Activated T-helper 1 cell treated with anti-CD3 and anti-CD28 coated beads, Interleukin-12 subunit alpha, Interleukin-12 subunit beta, Interleukin-2, Interleukin-4 antibody, amounts not matched to agents 30 ng/mL and 10 ng/mL and 1 ng/mL, durations not matched to agents 14 hours and 24 hours and 36 hours (primary cell): ENCODE results near the gene DCAF6. TPM values are rescaled to one million over a fixed set of nuclear protein-coding genes. Genes with fewer than 3 reads are reported as not detected.

Experiments
- DNase-seq: peaks from one replicate; pipeline ENCODE4 v3.0.0; 2021; ENCODE audit warnings: low spot score
- H3K27ac Mint-ChIP-seq: one replicate; pipeline ENCODE4 v1.8.0; 2021; ENCODE audit warnings: mild to moderate bottlenecking, mixed read lengths
- H3K27me3 Mint-ChIP-seq: one replicate; pipeline ENCODE4 v1.8.0; 2022; ENCODE audit warnings: mild to moderate bottlenecking, moderate library complexity, mixed read lengths; ENCODE audit not compliant: insufficient read depth
- H3K36me3 Mint-ChIP-seq: one replicate; pipeline ENCODE4 v1.8.0; 2021; ENCODE audit warnings: low read depth, mixed read lengths
- H3K4me1 Mint-ChIP-seq: one replicate; pipeline ENCODE4 v1.8.0; 2021; ENCODE audit warnings: low read depth, mixed read lengths
- H3K4me3 Mint-ChIP-seq: one replicate; pipeline ENCODE4 v1.8.0; 2021; ENCODE audit warnings: mild to moderate bottlenecking, moderate library complexity, mixed read lengths
- H3K9me3 Mint-ChIP-seq: one replicate; pipeline ENCODE4 v1.8.0; 2021; ENCODE audit warnings: mixed read lengths
- intact Hi-C: fragments of 100-400 bp; cut with micrococcal nuclease; formaldehyde crosslinking; loops from one replicate; pipeline ENCODE4 v1.15.1; 2024
- total RNA-seq: library from RNA; stranded (reverse); gene quantifications from 2 replicates; pipeline ENCODE4 v1.2.3, GENCODE V29; 2022

DCAF6 gene
- total RNA-seq, 1 donor from 2014 or later = 20.9 TPM

- Mint-ChIP-seq H3K36me3 (no peaks in the 10 kb centered on the region), H3K4me1 (no peaks in the 10 kb centered on the region), H3K4me3 (no peak overlapping the region), H3K27me3 (peaks cover 2% of the 10 kb centered on the region), H3K27ac (no peak overlapping the region), H3K9me3 (no peaks in the 10 kb centered on the region)
- DNase-seq = no peak
- intact Hi-C loops = no loop called here
Observed at GRCh38 chr1:168096296-168097165, 160.0 kb downstream of the DCAF6 start.

DNA sequence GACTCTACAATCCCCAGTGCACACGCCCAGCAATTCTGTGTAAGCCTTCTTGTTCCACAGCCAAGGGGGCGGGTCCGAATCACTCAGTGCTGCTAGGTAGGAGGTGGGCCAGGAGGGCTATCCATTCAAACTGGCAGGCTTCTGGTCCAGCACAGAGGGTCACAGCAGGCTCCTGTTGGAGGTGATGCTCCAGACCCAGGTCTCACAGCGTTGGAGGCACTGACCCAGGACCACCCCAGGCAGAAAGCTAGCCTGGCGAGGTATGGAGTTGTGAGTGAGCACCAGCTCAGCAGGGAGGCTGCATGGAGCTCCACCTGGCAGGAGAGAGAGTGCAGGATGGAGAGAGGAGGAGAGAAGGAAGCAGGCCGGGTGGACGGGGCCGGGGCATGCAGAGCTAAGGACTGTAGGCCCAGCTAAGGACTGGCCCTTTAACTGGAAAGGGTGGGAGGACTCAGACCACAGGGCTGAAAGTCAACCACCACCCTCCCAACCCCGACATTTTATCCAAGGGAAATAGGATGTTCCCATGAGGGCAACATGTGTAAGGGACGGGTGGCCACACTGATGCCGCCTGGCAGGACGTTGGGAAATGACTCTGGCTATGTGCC, 161.5 kb downstream of the DCAF6 start:
- intact Hi-C loops = no loop called here
- DNase-seq = no peak

DNA sequence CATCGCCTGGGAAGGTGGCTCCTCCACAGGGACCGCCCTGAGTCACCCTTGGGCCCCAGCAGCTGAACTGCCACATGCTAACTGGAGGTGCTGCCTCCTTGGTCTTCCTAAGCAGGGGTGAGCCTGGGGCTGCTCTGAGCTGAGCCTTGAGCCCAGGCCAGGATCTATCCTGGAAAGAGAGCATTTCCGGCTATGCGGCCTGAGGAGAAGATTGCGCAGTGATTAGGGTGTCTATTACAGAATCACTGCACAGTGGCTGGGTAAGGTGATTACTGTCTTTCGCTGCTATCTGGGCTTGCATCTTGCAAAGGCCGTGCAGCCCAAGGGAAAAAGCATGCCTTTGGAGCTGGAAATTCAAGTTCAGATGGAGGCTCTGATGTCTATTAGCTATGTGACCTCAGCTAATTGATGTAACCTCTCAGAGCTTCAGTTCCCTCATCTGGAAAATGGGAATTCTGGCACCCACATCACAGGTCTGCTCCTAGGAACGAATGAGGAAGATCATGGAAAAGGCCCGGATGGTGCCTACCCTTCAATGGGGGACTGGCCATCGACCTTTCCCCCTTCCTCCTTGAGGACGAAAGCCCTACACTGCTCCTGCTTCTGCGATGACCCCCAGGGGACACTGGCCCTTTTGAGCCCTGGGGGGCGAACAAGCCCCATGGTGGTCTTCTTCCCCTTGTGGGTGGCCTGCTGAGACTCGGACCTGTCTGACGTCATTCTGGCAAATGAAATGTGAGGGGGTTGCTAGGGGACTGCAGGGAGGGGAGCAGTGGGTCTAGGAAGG, 162.2 kb downstream of the DCAF6 start:
- no peak overlapping the region for H3K27ac Mint-ChIP-seq
- H3K9me3 Mint-ChIP-seq = no peaks in the 10 kb centered on the region
- H3K27me3 Mint-ChIP-seq = no peaks in the 10 kb centered on the region
- no peak overlapping the region for H3K4me3 Mint-ChIP-seq
- H3K4me1 Mint-ChIP-seq = no peaks in the 10 kb centered on the region
- intact Hi-C loops = no loop called here
- H3K36me3 Mint-ChIP-seq = no peaks in the 10 kb centered on the region
- no peak for DNase-seq

More for the DNA sequence above, 161.5 kb downstream of the DCAF6 start:
- Mint-ChIP-seq H3K27me3 (no peaks in the 10 kb centered on the region), H3K4me3 (no peak overlapping the region), H3K27ac (no peak overlapping the region), H3K4me1 (no peaks in the 10 kb centered on the region), H3K36me3 (no peaks in the 10 kb centered on the region), H3K9me3 (no peaks in the 10 kb centered on the region)

GRCh38 chr1:168099337-168099801, 162.9 kb downstream of the DCAF6 start:
- no peak overlapping the region for H3K27ac Mint-ChIP-seq
- H3K27me3 Mint-ChIP-seq = peaks cover under 1% of the 10 kb centered on the region
- no peaks in the 10 kb centered on the region for H3K9me3 Mint-ChIP-seq
- no peak for DNase-seq
- no peak overlapping the region for H3K4me3 Mint-ChIP-seq
- H3K36me3 Mint-ChIP-seq = no peaks in the 10 kb centered on the region
- intact Hi-C loops = no loop called here
- no peaks in the 10 kb centered on the region for H3K4me1 Mint-ChIP-seq

DNA sequence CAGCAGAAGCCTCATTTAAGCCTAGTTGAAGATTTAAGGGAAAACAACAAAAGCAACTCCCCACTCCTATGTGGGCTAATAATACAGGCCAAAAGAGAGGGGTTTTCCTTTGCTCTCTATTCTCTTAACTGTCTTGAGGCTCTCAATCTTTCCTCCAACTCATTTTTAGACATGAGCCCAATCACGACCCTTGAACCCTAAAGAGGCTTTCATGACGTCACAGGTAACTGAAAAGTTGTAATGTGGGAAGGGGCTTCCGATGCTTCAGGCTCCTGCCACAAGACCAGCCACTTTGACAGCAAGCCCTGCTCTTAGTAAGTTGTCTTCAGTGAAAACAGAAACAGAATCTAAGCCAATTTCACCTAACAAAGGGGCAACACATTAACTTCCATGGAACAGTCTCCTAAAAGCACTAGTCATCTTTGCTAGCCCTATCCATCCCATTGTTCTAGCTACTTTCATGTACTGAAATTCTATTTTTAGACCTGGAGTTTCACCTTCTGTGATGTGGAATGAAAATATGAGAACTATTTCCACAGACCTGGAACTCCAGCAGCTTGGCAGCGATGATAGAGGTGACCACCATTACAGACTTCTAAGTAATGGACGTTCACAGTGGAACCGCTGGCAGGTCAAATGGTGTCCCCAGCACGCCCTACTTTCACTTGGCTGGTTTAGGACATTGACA, 164.0 kb downstream of the DCAF6 start:
- DNase-seq = no peak
- H3K9me3 Mint-ChIP-seq = no peaks in the 10 kb centered on the region

GRCh38 chr1:168101336-168101735, 164.9 kb downstream of the DCAF6 start:
- Mint-ChIP-seq H3K4me3 (no peak overlapping the region), H3K27ac (no peak overlapping the region)

More for the DNA sequence above, 164.0 kb downstream of the DCAF6 start:
- H3K4me1 Mint-ChIP-seq = no peaks in the 10 kb centered on the region
- no peak overlapping the region for H3K4me3 Mint-ChIP-seq
- no peaks in the 10 kb centered on the region for H3K36me3 Mint-ChIP-seq
- H3K27ac Mint-ChIP-seq = no peak overlapping the region
- intact Hi-C loops = no loop called here
- H3K27me3 Mint-ChIP-seq = peaks cover 3% of the 10 kb centered on the region

GRCh38 chr1:168102487-168102886, 166.0 kb downstream of the DCAF6 start:
- Mint-ChIP-seq H3K36me3 (no peaks in the 10 kb centered on the region), H3K27me3 (peaks cover 5% of the 10 kb centered on the region), H3K9me3 (no peaks in the 10 kb centered on the region), H3K27ac (no peak overlapping the region), H3K4me3 (no peak overlapping the region), H3K4me1 (no peaks in the 10 kb centered on the region)
- DNase-seq = no peak
- intact Hi-C loops = no loop called here

More at GRCh38 chr1:168101336-168101735, 164.9 kb downstream of the DCAF6 start:
- Mint-ChIP-seq H3K4me1 (no peaks in the 10 kb centered on the region), H3K36me3 (no peaks in the 10 kb centered on the region), H3K27me3 (peaks cover 3% of the 10 kb centered on the region), H3K9me3 (no peaks in the 10 kb centered on the region)
- intact Hi-C loops = no loop called here
- no peak for DNase-seq

DNA sequence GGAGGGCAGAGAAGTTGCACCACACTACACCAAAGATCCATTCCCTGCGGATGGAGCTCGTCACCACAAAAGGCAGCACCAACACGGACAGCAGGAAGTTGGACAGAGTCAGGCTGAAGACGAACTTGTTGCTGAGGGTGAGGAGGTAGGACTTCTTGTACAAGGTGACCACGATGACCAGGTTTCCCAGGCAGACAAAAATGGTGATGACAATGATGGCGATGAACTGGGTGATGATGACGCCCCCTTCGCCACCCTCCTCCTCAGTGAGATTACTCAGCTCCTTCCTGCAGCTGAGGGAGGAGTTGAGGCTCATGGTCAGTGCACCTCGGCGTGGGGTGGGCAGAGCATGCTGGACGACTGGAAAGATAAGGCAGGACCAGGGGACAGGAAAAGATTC, 168.1 kb downstream of the DCAF6 start:
- H3K27me3 Mint-ChIP-seq = peaks cover 5% of the 10 kb centered on the region
- H3K4me3 Mint-ChIP-seq = no peak overlapping the region

DNA sequence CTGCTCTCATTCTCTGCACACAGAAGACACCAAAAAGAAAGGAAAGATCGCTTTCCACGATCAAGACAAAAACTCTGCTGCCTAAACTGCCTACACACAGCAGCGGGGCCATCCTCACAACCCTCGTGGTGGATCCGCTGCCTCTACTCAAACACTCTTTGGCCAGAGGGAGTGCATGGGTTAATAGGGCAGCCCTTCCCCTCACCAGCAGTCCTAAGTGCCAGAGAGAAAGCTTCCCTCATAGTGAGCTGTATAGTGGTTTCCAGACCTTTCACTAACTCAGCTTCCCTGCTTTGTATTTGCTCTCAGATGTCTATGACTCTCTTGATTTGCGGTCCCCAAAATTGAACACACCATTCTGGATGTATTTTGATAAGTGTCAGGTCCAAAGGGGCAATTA, 169.4 kb downstream of the DCAF6 start:
- H3K27me3 Mint-ChIP-seq = peaks cover 7% of the 10 kb centered on the region
- no peaks in the 10 kb centered on the region for H3K9me3 Mint-ChIP-seq
- intact Hi-C loops = no loop called here

More for the DNA sequence above, 168.1 kb downstream of the DCAF6 start:
- no peak overlapping the region for H3K27ac Mint-ChIP-seq
- no peaks in the 10 kb centered on the region for H3K4me1 Mint-ChIP-seq
- DNase-seq = no peak
- no peaks in the 10 kb centered on the region for H3K36me3 Mint-ChIP-seq
- intact Hi-C loops = no loop called here
- no peaks in the 10 kb centered on the region for H3K9me3 Mint-ChIP-seq

GRCh38 chr1:168106274-168106673, 169.8 kb downstream of the DCAF6 start:
- Mint-ChIP-seq H3K4me1 (no peaks in the 10 kb centered on the region), H3K27ac (no peak overlapping the region), H3K9me3 (no peaks in the 10 kb centered on the region), H3K27me3 (peaks cover 8% of the 10 kb centered on the region), H3K4me3 (no peak overlapping the region), H3K36me3 (no peaks in the 10 kb centered on the region)
- intact Hi-C loops = no loop called here
- no peak for DNase-seq

More for the DNA sequence above, 169.4 kb downstream of the DCAF6 start:
- Mint-ChIP-seq H3K4me3 (no peak overlapping the region), H3K27ac (no peak overlapping the region), H3K36me3 (no peaks in the 10 kb centered on the region), H3K4me1 (no peaks in the 10 kb centered on the region)
- no peak for DNase-seq

- Mint-ChIP-seq H3K27me3 (peaks cover 4% of the 10 kb centered on the region), H3K9me3 (no peaks in the 10 kb centered on the region), H3K27ac (no peak overlapping the region), H3K4me1 (no peaks in the 10 kb centered on the region), H3K36me3 (no peaks in the 10 kb centered on the region), H3K4me3 (no peak overlapping the region)
- no peak for DNase-seq
- intact Hi-C loops = no loop called here
Observed at GRCh38 chr1:168110896-168111545, 174.5 kb downstream of the DCAF6 start.

GRCh38 chr1:168112673-168113305, 176.3 kb downstream of the DCAF6 start:
- Mint-ChIP-seq H3K36me3 (no peaks in the 10 kb centered on the region), H3K9me3 (no peaks in the 10 kb centered on the region), H3K27me3 (peaks cover 13% of the 10 kb centered on the region), H3K4me3 (no peak overlapping the region), H3K27ac (no peak overlapping the region), H3K4me1 (no peaks in the 10 kb centered on the region)
- intact Hi-C loops = no loop called here
- DNase-seq = no peak
